ENCODE data around the gene KCNH8.

- TF ChIP-seq CTCF (conservative IDR thresholded peaks at IDR 0.05 in 1 of 2, IDR thresholded peaks at IDR 0.05 in 1 of 2; ENCODE audit: low read depth in 1 of 2, low read length in 2 of 2) (no peak), EZH2 (IDR thresholded peaks at IDR 0.05; ENCODE audit: low read length, missing control alignments) (no peak)
Measured at GRCh38 chr3:19190602-19191001, 42.3 kb downstream of the KCNH8 start.

Data from fibroblast of lung (primary cell).